ENCODE data around the gene PLCXD1.

The PLCXD1 gene

GRCh38 chrX:332916-333610 lies 51.9 kb downstream of the PLCXD1 start:
- DNase-seq (ENCODE audit: low read depth in 1 of 2, low spot score in 1 of 2): no peak
- H3K27ac ChIP-seq (replicated peaks): no peak overlapping the region
- no peak for TF ChIP-seq GABPA (IDR thresholded peaks at IDR 0.05; ENCODE audit: low read depth)
- no peak for TF ChIP-seq SPI1 (IDR thresholded peaks at IDR 0.05; ENCODE audit: borderline replicate concordance, low read depth)
- TF ChIP-seq POLR2AphosphoS5 (IDR thresholded peaks at IDR 0.05; ENCODE audit: low read depth): no peak
- TF ChIP-seq REST (IDR thresholded peaks at IDR 0.05; ENCODE audit: insufficient replicate concordance, low read depth): no peak
- no peak for TF ChIP-seq CTCF (IDR thresholded peaks at IDR 0.05; ENCODE audit: insufficient read depth, low read length)
- no peak overlapping the region for H3K4me3 ChIP-seq (replicated peaks; ENCODE audit: insufficient read depth, low read length)
- peaks cover 10% of the 10 kb centered on the region for H3K27me3 ChIP-seq (ENCODE audit: insufficient read depth, poor library complexity, severe bottlenecking)

GRCh38 chrX:333611-334311 lies 52.6 kb downstream of the PLCXD1 start:
- Histone ChIP-seq H3K4me3 (replicated peaks; ENCODE audit: insufficient read depth, low read length) (no peak overlapping the region), H3K27ac (replicated peaks) (no peak overlapping the region), H3K27me3 (ENCODE audit: insufficient read depth, poor library complexity, severe bottlenecking) (peaks cover 10% of the 10 kb centered on the region)
- DNase-seq (ENCODE audit: low read depth in 1 of 2, low spot score in 1 of 2): no peak
- TF ChIP-seq SPI1 (IDR thresholded peaks at IDR 0.05; ENCODE audit: borderline replicate concordance, low read depth): no peak
- TF ChIP-seq REST (IDR thresholded peaks at IDR 0.05; ENCODE audit: insufficient replicate concordance, low read depth): no peak
- no peak for TF ChIP-seq CTCF (IDR thresholded peaks at IDR 0.05; ENCODE audit: insufficient read depth, low read length)
- no peak for TF ChIP-seq POLR2AphosphoS5 (IDR thresholded peaks at IDR 0.05; ENCODE audit: low read depth)
- no peak for TF ChIP-seq GABPA (IDR thresholded peaks at IDR 0.05; ENCODE audit: low read depth)

GRCh38 chrX:334331-334891 lies 53.2 kb downstream of the PLCXD1 start:
- Histone ChIP-seq H3K4me3 (replicated peaks; ENCODE audit: insufficient read depth, low read length) (no peak overlapping the region), H3K27ac (replicated peaks) (no peak overlapping the region), H3K27me3 (ENCODE audit: insufficient read depth, poor library complexity, severe bottlenecking) (peaks cover 10% of the 10 kb centered on the region)
- TF ChIP-seq SPI1 (IDR thresholded peaks at IDR 0.05; ENCODE audit: borderline replicate concordance, low read depth) (no peak), CTCF (IDR thresholded peaks at IDR 0.05; ENCODE audit: insufficient read depth, low read length) (no peak)
- DNase-seq (ENCODE audit: low read depth in 1 of 2, low spot score in 1 of 2): no peak

All from HL-60 (cell line).